IMR-90 (cell line): ENCODE results near the gene CAPN5.
A peak's percentile ranks its signal among the peaks of the same experiment; 100 is the strongest.

Experiments
- BHLHE40 ChIP-seq: fragments of 150-350 bp; IDR thresholded peaks from 2 replicates; pipeline ENCODE4 v1.6.1; 2016; ENCODE audit warnings: mild to moderate bottlenecking, low read depth, low read length
- CEBPB ChIP-seq: IDR thresholded peaks from 2 replicates; pipeline ENCODE4 v1.6.1; 2012; ENCODE audit warnings: low read depth, low read length, improper control_type of control experiment
- MAFK ChIP-seq: IDR thresholded peaks from 2 replicates; pipeline ENCODE4 v1.6.1; 2012; ENCODE audit warnings: low read depth, low read length, improper control_type of control experiment
- MAZ ChIP-seq: IDR thresholded peaks from 2 replicates; pipeline ENCODE4 v1.6.1; 2012; ENCODE audit warnings: low read depth, mild to moderate bottlenecking, low read length, improper control_type of control experiment, moderate library complexity, borderline replicate concordance
- MXI1 ChIP-seq: IDR thresholded peaks from 2 replicates; pipeline ENCODE4 v1.6.1; 2012; ENCODE audit warnings: low read depth, mild to moderate bottlenecking, low read length, moderate library complexity, borderline replicate concordance
- POLR2A ChIP-seq: IDR thresholded peaks from 2 replicates; pipeline ENCODE4 v1.6.1; 2012; ENCODE audit warnings: mild to moderate bottlenecking, low read depth, low read length
- RAD21 ChIP-seq: IDR thresholded peaks from 2 replicates; pipeline ENCODE4 v1.6.1; 2012; ENCODE audit warnings: low read length, improper control_type of control experiment
- RFX5 ChIP-seq: IDR thresholded peaks from 2 replicates; pipeline ENCODE4 v1.8.0; 2012; ENCODE audit warnings: low read depth, mild to moderate bottlenecking, low read length, moderate library complexity
- TF ChIP-seq, protein P1 (sequence below): conservative IDR thresholded peaks from 2 replicates; pipeline ENCODE4 v1.5.1; 2012; ENCODE audit warnings: mild to moderate bottlenecking, low read depth, low read length, improper control_type of control experiment

DNA sequence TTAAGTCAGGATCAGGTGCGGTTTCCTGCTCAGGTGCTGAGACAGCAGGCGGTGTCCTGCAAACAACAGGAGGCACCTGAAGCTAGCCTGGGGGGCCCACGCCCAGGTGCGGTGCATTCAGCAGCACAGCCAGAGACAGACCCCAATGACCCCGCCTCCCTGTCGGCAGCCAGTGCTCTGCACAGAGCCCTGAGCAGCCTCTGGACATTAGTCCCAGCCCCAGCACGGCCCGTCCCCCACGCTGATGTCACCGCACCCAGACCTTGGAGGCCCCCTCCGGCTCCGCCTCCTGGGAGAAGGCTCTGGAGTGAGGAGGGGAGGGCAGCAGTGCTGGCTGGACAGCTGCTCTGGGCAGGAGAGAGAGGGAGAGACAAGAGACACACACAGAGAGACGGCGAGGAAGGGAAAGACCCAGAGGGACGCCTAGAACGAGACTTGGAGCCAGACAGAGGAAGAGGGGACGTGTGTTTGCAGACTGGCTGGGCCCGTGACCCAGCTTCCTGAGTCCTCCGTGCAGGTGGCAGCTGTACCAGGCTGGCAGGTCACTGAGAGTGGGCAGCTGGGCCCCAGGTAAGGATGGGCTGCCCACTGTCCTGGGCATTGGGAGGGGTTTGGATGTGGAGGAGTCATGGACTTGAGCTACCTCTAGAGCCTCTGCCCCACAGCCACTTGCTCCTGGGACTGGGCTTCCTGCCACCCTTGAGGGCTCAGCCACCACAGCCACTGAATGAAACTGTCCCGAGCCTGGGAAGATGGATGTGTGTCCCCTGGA is 61.3 kb downstream of the CAPN5 start, which contains the start of gene MYO7A:
- TF ChIP-seq, protein P1, sequence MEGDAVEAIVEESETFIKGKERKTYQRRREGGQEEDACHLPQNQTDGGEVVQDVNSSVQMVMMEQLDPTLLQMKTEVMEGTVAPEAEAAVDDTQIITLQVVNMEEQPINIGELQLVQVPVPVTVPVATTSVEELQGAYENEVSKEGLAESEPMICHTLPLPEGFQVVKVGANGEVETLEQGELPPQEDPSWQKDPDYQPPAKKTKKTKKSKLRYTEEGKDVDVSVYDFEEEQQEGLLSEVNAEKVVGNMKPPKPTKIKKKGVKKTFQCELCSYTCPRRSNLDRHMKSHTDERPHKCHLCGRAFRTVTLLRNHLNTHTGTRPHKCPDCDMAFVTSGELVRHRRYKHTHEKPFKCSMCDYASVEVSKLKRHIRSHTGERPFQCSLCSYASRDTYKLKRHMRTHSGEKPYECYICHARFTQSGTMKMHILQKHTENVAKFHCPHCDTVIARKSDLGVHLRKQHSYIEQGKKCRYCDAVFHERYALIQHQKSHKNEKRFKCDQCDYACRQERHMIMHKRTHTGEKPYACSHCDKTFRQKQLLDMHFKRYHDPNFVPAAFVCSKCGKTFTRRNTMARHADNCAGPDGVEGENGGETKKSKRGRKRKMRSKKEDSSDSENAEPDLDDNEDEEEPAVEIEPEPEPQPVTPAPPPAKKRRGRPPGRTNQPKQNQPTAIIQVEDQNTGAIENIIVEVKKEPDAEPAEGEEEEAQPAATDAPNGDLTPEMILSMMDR = no peak
- TF ChIP-seq POLR2A (no peak), MAFK (no peak), BHLHE40 (no peak), RAD21 (no peak), RFX5 (no peak), CEBPB (no peak), MAZ (peak; percentile 38; the same call in 1 of the 2 replicates), MXI1 (no peak)
